Midbrain (tissue), 1 donor: ENCODE data around the gene BFSP2.

ENCODE experiments used
- DNase-seq: peaks from one replicate; lab custom pipeline; 2025; lab: John Stamatoyannopoulos, UW

The BFSP2 gene

DNA sequence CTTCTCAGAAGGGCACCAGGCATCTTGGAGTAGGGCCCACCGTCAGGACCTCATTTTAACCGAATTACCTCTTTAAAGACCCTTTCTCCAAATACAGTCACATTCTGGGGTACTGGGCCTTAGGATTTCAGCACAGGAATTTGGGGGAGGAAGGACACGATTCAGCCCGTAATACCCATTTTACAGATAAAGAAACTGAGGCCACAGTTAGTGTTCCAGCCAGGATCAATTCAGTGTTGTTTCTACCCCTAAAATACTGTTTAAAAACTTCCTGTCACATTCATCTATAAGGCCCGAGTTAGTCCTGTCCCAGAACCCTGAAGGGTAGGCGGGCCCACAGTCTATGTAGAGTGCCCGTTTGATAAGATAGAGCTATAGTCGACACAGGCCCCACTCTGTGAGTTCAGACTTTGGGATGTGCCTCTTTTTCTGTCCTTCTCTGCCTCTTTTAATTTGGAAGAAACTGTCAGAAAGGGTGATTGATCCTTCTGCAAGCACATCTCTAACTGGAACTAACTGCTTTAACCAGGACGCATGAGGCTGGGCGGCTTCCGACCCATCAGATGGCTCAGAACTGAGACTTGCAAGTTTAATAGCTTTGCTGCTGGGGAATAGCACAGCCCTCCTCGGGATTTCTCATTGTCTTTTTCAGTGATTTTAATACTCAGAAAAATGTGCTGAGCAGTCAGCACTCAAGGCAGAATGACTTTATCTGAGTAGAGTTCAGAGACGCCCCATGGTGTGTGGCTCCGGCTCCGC, 19.5 kb downstream of the BFSP2 start:
- DNase-seq, result no peak

DNA sequence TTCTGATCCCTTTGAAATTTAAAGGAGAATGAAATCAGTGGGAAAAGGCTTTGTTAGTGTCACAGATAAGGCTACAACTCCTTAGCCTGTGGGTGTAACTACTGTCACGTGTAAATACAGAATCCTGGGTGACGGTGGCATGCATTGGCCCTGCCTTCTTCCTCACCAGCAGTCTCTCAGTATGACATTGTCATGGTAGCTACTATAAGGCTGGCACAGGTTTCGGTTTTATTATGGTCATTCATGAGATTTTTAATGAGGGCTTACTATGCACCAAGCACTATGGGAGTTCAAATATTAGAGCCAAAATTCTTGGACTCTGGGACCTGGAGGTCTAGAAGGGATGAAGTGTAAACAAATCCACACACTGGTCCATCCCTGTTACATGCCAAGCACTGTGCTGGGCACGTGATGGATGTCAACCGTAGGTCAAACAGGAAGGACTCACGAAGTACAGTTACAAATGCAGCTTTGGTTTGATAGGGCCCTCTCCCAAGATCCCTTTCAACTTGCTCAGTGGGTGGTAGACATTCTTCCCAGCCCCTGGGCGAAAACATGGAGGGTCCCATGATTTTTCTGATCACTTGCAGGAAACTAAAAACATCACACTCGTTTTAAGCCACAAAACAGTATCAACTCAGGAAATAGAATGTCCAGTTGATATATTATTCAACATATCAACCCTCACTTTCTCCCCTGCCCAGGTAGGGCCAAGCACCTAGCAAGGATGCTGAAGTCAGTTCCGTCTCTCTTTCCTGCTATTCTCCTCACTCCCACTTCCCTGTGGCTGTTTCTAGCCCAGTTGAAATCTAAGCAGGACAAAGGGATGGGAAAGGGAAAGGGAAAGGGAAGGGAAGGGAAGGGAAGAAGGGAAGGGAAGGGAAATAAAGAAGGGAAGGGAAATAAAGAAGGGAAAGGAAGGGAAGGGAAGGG, 25.3 kb downstream of the BFSP2 start:
- no peak for DNase-seq

DNA sequence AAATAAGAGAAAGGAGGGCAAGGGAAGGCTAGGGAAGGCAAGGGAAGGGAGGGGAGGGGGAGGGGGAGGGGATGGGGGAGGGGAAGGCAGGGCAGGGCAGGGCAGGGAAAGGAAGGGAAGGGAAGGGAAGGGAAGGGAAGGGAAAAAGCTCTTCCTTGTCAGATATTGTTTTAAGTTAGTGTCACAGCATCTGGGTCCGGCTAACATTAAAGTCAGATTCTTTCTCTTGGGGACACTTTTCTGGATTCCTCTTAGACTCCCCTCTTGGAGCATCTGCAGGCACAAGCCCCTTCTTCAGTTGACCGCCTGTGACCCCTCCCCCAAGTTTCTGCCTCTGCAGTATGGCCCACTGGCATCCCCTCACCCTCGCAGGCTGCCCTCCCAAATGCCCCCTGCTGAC, 26.0 kb downstream of the BFSP2 start:
- DNase-seq, result no peak

DNA sequence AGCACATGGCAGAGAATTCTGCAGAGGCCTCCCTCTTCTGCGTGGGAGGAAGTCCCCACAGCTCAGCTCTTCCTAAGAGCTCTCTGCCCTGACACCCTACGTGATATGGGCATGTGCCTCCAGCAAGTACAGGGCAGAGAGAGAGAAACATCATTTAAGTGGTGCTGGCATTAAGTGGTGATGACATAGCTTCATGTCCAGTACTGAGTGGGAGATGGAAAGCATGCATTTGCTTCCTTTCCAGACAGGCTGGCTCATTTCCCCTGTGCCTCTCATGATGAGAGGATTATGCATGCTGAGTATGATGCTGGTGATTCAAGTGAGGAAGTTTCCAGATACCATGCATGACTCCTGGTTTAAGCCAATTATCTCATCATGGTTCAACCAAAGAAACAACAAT, 26.9 kb downstream of the BFSP2 start:
- no peak for DNase-seq

DNA sequence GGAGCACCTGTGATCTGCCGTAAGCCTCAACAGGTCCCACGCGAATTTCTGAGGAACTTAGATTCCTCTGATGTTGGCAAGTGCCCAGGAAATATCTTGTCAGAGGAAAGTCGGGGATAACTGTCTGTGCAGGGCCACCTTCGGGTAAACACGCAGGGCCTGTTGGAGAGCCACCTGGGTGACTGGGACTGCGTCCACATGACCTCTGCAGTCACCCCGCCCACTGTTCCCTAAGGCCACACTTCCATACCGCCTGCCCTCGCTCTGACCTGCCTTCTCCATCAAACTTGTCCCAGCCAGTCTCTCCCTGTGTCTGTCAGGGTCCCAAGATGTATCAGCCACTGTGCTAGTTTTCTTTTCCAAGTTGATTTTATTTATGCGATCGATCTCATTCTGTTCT, 28.7 kb downstream of the BFSP2 start:
- no peak for DNase-seq

DNA sequence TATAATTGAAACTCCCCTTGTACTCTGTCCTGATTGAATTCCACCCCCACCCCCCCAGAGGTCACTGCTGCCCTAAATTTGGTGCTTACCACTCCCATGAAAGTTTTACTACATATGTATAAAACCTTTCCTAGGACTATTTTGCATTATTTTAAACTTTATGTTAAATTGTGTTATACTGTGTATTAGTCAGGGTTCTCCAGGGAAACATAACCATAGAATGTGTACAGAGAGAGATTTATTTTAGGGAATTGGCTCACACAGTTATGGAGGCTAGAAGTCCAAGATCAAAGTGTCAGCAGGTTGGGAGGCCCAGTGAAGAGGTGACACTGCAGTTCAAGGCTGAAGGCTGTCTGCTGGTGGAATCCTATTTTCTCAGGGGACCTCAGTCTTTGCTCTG, 29.2 kb downstream of the BFSP2 start:
- DNase-seq, result no peak

DNA sequence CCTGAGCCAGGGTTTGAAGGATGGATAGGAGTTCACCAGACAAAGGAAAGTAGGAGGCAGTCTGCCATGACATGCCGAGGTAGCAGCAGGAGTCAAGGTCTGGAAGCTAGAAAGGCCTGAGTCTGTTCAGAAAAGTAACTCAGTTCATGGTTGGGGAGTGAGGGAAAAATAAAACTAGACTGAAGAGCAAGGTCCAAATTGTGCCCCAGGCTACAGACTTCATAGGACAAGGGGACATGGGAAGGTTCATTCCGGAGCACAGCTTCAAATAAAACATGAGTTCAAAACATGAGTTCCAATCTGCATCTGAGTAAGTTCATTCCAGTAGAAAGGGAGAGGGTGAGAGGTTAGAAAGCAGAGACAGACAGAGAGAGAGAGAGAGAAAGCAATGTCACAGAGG, 39.7 kb downstream of the BFSP2 start:
- DNase-seq, result no peak

DNA sequence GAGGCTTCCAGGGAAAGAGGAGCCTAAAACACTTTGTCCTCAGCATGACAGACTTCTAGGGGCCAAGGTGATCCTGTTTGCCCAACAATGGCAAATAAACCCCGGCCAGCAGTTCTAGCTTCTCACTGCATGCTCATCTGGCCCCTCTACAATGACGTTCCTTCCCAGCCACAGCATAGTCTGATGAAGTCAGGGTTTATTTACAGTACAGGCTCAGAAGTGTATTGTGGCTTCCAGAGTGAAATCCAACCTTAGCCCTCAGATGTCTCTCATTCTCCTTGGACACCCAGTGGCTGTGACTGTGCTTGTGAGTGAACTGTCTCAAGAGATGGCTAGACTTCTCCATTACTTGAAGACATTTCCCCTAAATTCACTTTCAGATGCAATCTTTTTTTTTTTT, 40.8 kb downstream of the BFSP2 start:
- DNase-seq, result no peak

DNA sequence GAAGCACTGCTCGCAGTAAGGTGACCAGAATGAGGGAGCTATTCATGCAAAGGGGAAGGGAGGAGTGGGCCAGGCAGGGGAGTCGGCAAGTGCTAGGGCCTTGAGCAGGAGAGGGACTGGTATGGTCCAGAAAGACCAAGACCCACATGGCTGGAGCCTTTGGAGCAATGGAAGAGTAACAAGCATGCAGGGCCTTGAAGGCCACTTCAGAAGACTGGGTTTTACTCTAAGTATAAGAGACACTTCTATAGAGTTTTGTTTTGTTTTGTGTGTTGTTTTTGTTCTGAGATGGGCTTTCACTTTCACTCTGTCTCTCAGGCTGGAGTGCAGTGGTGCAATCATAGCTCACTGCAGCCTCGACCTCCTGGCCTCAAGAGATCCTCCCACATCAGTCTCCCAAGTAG, 42.0 kb downstream of the BFSP2 start:
- no peak for DNase-seq

DNA sequence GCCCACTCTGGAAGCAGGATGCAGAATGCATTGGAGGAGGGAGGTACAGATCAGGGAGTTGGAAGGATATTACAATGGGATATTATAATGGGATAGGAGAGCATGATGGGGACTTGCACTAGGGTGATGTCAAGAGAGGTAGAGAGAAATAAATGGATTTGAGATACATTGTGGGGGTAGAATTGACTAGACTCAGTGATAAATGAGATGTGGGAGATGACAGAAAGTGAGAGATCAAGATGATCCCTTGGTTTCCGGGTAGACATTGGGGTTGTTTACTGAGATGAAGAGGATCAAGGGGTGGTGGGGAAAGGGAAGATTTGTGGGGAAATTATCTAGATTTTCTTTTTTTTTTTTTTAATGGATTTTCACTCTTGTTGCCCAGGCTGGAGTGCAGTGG, 42.7 kb downstream of the BFSP2 start:
- DNase-seq, result no peak

DNA sequence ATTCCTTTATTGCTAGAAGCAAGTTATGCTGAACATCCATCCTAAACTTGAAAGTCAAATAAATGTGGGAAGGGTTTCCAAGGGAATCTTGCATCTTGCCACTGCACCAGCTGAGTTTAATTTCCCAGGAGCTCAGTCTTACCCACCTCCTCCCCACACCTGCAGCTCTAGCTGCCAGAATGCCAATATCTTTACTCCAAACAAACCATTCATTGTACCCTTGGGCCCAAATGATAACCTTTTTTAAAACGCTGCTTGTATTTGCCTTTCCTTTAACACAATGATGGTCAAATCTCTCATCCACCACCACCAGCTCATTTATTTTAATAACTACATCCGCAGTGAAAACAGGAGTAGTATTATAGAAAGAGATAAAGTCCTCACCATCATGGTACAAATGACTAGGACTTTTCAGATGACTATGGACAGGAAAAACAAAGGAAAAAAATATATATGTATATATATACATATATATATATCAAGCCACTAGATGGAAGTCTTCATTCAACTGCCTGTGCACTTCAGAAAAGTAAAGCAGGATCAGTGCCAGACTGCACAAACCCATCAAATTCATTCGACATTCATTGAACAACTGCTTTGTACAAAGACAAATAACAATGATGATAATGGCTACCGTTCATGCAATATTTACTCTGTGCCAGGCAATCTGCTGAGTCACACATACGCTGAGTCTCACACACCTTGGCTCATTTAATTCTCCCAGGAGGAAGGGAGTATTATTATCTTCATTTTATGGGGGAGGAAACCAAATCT, 44.0 kb downstream of the BFSP2 start:
- DNase-seq, result no peak

DNA sequence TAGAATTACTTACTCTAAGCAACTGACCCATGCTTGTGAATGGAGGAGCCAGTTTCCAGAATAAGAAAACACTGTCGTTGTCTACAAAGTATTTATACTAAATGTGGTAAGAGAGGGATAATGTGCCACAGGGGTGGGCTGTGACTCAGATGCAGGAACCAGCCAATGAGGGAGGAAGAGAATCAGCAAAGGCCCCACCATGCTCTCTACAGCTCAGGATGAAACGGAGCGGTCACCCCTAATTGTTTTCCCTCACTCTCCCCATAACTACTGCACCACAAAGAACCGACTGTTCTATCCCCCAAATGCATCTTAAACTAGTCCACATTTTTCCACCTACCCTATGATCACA, 44.5 kb downstream of the BFSP2 start:
- DNase-seq, result no peak

DNA sequence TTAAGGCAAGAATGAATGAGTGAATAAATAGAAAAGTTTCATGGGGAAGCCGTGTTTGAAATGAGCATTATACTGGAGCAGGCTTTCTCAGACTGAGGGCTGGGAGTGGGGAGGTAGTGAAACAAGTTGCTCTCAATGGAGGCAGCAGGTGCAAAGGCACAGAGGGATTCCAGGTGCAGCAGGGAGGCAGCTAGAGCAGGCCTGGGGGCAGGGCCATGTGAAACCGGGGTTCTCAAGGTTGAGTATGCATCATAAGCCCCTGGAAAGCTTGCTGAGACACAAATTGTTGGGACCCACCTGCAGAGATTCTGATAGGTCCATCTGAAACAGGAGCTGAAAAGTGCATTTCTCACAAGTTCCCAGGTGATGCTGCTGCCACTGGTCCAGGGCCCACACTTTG, 45.3 kb downstream of the BFSP2 start:
- DNase-seq, result no peak

DNA sequence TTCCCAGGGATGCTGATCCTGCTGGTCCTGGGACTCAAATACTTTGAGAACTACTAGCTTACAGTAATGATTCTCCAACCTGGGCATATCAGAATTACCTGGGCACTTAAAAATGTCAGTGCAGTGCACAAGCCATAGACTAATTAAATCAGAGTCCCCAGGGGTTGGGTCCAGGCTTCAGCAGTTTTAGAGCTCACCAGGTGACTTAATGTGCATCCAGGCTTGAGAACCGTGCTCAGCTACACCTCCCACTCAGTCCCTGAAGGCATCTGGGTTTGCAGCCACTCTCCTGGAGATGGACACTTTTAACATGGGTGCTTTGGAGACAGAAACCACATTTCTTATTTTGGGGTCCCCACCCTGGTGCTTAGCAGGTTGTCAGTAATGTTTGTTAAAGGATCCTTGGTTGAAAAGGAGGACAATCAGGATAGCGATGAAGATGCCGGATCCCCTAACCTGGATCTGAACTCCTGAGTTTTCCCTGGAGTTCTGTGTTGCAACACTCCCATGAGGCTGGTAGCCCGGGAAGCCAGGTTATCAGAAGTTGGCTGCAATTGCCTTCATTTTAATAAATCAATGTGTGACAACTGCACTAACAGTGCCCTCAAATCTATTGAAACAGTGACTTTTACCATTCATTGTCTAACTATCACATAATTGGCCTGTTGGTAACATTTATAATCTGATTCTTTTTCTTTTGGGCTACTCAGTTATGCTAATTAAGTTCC, 48.1 kb downstream of the BFSP2 start:
- no peak for DNase-seq

DNA sequence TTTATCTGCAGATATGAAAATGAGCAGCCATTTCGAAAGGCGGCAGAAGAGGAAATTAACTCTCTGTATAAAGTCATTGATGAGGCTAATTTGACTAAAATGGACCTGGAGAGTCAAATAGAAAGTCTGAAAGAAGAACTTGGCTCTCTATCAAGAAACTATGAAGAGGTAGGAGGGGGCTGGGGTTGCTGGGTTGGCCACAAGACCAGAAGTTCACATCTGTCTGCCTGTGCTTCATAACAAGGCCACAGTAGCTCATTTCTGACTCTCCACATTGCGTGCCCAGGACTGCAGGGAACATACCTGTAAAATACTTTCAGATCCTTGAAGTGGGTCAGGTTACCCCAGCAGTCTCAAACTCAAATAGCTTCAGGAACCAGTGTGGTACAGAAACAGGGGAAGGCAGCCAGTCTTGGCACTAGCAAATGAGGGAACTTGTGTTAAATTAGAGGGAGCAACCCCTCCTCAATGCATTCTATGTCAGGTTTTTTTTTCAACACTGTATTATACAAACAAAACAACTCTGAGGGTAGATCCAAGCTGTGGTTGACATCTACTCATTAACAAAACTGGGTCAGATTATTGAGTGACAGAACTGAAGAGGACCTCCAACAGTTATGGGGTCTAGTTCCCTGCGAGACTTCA, 48.7 kb downstream of the BFSP2 start:
- no peak for DNase-seq

DNA sequence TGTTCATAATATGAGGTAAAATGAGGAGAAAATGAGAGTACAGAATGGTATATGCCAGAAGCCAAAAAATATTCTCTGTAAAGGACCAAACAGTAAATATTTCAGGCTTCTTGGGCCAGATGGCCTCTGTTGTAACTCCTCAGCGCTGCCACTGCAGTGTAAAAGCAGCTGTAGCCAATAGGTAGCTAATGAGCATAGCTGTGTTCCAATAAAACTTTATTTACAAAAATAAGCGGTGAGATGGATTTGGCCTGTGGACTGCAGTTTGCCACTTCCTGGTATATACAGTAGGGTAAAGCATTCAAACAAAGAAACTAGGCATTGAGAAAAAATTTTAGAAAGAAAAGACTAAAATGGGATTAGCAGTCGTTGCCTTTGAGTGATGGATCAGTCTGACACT, 51.5 kb downstream of the BFSP2 start:
- no peak for DNase-seq

DNA sequence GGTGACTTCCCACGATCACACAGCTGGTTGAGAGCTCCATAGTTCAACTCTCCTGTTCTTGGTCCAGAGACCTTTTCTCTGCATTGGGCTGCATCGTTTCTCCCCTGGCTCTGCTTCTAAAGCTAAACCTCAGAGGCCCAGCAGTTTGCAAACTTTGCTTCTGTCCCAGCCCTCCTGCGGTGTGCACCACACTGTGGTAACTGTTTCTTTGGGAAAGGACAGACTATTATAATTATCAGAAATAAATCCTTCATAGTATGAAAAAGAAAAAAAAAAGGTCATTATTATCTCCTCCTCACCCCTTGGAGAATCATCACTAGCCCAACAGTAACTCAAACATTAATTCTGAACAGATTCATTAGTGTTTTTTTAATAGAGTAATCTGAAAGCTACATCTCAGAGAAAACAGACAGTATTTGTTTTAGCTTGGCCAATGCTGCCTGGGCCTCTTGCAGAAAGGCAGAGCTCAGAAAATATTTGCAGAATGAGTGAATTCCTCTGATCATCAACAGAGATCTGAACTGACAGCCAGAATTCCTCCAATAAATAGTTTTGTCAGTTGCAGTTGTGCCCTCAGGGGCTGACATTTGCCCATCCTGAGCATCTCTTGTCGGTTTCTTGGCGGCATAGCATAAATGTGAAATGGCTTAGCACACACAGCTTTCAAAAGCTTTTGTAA, 52.9 kb downstream of the BFSP2 start:
- DNase-seq, result no peak

DNA sequence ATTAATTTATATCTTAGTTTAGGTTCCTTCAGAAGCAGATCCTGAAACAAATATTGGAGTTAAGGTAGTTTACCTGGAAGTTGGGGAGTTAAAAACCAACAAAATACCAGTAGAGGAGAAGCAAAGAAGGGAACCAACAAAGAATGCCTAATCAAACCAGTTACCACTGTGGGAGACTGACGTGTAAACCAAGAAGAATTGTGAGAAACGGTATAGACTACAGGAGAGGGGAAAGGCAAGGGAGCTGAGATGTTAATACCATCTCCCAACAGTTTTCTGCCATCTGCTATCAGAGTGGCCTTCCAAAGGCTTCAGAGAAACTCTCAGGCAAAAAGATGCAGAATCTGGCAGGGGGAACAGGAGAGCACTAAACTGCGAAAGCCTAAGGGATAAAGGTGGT, 53.5 kb downstream of the BFSP2 start:
- no peak for DNase-seq

DNA sequence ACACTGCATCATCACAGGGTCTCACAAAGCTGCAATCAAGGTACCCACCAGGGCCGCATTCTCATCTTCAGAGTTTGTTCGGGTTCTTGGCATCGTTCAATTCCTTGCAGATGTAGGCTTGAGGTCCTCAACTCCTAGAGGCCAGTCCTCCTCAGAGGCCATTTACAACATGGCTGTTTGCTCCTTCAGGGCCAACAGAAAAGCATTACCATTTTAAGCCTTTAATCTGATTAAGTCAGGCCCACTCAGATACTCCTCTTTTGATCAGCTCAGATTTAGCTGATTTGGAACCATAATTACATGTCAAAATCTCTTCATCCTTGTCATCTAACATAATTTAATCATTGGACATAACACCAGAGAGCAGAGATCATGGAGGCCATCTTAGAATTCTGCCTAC, 55.4 kb downstream of the BFSP2 start:
- no peak for DNase-seq

DNA sequence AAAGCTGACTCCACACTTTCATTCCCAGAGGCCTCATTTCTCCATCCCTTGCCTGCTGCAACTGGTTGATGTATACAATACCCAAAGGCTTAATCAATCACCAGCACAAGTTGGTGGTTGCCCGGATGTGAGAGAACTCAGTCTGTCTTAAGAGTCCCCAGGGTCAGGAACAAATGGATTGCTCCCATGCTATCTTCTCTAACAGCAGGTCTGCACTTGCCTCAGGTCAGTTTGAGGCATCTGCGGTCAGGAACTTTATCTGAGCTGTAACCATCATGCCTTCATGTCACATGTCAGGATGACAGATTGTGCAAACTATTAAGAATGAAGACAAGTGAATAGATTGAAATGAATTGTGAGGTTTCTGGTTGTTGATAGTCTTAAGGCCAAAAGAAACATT, 56.1 kb downstream of the BFSP2 start:
- no peak for DNase-seq

DNA sequence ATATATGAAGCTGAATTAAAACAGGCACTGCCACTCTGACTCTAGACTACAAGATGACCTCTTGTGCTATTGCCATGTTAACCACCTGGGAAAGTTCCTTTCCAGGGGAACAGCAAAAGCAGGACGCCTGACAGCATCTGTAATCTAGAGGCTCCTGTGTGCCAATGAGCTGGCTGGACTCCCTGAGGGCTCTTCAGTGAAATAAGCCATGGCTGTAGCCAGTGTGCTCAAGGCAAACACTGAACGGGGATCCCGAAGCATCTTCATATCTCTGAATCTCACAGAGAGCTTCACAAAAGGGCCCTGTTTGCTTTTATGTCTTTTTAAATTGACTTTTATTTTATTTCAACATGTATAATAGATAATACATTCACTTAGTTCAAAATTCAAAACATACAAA, 57.2 kb downstream of the BFSP2 start:
- DNase-seq, result no peak
